Measurements from ENCODE around the gene PCDHAC2.

The PCDHAC2 gene

DNA sequence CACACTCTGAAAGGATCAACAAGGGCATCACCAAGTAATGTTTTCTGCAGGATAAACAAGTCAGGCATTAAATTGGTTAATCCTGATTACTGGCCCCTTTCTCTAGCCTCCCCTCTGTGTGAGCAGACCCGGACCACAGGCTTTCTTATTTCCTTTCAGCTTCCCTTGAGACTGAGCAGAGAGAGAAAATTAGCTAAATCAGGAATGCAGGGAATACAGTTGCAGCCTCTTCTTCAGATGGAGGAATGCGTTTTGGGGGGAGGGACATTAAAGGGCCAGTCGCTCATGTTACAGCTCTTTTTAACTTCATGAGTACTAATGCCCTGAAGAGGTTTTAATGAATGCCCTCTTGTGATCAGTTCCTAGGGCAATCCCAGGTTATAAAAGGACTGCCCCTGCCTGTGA is 19.8 kb downstream of the PCDHAC2 start:
- DNase-seq (ENCODE audit: low read depth): no peak

DNA sequence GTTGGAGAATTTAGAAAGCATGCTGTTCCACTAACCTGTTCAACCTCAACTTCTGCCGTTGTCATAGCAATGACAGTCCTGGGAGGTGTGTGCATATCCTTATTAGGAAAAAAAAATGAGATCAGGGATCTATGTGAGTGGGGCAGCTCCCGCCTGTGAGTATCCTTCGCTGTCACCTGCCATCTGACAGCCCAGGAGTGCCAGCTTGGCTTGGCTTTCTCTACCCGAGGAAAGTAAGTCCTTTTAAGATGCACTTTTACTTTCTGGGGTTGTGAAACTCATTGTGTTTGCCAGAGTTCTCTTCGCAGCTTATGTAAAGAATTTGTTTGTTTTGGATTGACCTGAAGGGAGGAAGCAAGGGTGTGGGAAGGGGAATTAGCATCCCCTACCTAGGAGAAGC is 21.8 kb downstream of the PCDHAC2 start:
- DNase-seq (ENCODE audit: low read depth): no peak

DNA sequence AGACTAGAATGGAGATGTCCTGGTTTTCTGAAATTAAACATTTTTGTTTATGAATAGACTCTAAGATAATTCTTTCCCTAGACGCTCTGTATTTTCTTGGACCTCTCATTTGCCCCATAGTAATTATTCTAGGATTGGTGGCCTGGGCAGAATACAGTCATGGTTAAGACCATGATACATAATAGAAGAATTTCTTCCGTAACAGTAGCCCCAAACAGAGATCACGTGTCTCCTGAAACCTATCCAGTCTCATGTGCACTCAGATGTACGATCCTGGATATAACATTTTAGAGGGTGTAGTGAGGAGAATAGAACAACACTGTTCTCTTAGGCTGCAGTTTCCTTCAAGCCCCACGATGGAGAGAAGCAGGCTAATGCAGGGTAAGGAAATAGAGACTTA is 22.3 kb downstream of the PCDHAC2 start:
- no peak for DNase-seq (ENCODE audit: low read depth)

DNA sequence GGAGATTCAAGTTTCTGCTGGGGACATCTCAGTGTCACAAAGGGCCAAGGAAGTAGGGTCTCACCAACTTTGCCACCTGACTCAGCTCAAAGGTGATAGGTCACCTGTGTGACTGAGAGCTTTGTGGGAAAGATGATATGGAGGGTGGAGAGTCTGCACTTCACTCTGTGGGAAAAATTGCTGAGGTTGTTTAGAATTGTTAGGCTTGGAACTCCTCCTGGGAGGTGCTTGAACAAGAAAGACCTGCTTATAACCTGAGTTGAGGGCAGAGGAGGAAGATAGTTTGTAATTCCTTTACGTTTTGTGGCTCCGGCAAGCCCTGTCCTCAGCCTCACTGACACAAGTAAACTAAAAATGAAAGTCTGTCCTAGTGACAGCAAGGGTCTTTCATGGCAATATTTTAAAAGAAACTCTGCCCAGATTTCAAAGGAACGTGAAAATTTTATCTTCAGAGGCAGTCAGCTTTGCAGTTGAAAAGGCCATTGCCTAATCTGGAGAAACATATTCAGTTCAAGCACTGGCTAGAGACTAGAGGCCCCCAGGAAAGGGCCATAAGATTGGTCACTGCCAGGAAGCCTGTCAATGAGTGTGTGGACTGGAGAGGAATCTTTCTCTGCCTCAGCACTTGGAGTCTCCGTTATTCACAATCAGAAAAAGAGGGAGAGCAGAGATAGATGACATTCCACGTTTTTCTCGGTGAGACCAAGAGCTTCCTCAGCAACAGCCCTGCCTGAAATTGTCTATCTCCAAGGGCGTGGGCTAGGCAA is 23.2 kb downstream of the PCDHAC2 start:
- no peak for DNase-seq (ENCODE audit: low read depth)

DNA sequence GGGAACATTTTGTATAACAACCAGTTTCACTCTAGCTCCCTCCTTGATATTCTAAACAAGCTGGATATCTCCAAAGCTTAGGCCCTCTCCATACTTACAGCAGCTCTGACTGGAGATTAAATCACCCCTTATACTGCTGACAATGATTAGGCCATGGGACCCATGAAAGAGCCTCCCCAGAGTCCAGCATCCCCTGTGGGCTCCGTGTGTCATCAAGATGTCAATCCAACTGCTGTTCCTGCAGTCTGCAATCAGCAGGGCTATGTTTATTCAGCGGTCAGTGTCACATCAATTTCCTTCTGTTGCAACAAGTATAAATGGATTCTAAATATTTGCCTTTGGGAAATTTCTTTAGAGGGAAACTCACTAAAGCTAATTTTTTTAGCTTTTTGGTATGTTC is 26.6 kb downstream of the PCDHAC2 start:
- no peak for DNase-seq (ENCODE audit: low read depth)

DNA sequence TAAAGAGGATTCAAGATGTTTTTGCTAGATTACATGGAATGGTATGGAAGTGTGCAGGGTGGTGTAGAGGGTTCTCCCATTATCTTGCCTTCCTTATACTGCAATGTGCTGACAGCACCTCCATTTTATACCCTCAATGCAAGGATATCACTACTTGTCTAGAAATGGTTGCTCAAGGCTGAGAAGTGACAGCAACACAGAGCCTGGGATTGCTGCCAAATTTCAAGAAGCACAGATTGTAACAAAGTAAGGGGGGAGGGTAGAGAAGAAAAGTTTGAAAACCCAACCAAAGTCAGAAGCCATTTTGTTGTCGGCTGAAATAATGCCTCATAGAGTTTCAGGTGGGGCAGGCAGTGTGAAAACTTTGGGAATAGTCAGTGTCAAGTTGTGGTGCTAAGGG is 29.8 kb downstream of the PCDHAC2 start:
- no peak for DNase-seq (ENCODE audit: low read depth)

DNA sequence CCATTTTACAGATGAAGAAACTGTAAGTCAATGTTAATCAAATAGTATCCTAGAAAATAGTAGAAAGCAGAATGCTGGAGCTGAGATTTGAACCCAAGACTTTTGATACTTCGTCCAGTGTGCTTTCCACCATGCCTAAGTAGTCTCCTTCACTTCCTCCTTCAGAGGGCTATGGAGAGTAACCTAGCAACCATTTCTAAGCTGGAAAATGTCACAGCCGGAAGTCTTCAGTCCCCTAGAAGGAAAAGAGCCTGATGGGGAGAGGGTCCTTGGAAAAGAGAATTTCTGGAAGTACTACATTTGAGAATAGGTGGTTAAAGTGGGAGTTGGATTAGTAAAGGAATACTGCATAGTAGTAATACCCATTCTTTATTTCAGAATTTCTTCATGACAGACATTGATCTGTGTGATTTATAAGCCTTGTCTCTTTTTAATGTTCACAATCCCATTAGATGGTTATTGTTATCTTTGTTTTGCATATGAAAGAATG is 32.7 kb downstream of the PCDHAC2 start:
- DNase-seq (ENCODE audit: low read depth): no peak

DNA sequence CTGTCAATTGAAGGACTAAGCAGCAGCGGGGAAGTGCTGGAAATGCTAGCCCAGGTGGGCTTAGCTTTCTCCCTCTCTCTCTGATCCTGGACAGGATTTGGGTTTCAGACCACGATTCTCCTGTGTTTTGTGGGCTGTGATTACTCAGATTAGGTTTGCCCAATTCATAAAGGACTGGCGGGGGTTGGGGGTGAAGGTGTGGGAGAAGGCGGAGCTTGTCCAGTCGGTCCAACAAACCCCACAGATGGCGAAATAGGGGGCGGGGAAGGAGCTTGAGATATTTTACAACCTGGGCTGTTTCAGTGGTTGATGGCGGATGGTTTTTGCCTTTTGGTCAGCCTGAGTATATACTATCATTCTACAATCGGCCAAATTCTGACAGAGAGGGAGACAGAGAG is 35.2 kb downstream of the PCDHAC2 start:
- no peak for DNase-seq (ENCODE audit: low read depth)

DNA sequence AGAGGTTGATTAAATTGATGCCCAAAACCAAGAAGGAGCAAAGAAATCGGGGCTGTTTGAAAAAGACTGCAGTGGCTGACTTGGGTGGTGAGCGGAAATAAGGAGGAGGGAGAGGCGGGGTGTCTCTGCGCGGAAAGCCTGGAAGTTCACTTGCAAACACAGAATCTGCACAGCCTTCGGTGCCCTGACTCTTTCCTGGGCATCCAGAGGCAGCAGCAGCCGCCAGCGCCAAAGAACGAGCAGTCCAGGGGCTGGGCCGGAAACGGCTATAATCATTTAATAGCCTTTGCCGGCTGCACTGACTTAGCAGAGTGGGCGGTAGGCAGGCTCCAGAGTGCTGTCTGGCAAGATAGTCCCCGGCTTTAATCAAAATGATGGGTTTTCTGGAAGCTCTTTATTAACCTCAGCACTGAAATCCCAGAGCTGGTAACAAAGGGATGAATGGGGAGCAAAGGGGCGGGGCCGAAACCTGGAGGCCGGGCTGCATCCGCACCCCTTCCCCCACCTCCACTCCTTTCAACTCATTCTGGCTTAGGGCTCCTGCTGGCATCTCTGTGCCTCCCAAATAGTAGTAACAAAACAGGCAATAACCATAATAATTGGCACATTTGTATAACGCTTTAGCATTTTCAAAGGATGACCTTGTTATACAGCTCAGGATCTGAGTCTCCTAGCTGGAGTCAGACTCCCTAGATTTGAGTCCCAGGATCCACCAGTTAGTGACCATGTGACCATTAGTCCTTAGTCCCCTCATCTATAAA is 35.7 kb downstream of the PCDHAC2 start:
- DNase-seq (ENCODE audit: low read depth): no peak

DNA sequence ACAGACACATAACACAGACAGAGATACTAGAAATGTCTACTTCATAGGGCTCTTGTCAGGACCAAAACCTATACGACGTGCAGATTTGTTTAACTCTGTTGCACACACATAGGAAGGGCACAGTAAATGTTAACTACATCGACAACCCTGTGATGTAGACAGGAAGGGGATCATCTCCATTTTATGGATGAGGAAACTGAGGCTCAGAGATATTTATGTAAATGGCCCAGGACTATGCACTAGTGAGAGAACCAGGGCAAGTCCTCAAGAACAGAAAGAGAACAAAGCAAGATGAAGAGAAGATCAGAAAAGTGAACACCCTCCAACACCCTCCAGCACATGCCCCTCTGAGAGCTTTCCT is 36.3 kb downstream of the PCDHAC2 start:
- no peak for DNase-seq (ENCODE audit: low read depth)

DNA sequence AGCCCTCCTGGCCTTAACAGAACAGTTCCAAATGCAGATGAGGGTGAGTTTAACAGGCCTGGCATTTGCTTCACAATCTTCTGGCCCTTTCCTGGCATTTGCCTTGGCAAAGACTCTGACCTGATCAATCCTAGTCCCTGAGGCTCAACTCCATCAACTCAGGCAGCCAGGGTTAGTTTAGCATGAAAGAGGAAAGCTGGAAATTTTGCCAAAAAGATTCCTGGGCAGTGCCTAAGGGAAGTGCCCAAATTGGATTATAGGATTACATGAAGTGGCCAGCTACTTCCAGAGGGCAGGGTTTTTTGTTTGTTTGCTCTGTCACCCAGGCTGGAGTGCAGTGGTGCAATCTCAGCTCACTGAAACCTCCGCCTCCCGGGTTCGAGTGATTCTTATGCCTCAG is 36.8 kb downstream of the PCDHAC2 start:
- no peak for DNase-seq (ENCODE audit: low read depth)

DNA sequence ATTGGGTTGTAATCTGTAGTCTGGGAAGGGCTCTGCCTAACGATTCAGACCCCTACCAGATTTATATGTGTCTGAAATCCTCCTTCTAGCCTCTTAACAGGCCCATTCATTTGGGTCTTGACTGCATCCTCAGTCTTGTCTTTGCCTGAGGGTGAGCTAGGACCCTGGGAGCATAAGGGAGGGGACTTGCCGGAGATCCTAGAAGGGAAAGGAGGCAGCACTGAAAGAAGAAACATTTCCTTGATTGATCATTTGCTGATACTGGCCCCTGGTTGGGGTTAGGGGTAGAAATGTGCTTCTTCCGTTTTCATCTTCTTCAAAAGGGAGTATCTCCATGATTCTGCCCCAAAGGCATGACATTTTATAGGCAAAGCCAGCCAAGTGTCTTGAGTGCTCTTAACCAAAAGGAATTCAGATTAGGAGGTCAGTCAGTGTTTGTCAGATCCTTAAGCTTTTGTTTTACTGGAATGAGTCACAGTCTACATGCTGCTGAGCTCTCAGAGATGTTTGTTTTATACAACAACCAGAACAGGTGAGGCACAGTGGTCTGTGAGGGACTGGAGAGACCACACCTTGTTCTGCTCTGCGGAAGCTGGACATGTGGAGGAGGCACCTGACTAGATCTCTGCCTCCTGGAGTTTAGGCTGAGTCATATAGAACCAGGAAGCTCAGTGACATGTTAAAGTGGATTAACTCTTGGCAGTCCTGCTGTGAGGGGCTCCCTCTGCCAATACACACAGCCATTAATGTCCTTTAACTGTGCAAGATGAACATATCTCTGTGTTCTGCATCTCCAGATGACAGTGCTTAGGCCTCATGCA is 37.7 kb downstream of the PCDHAC2 start:
- no peak for DNase-seq (ENCODE audit: low read depth)

DNA sequence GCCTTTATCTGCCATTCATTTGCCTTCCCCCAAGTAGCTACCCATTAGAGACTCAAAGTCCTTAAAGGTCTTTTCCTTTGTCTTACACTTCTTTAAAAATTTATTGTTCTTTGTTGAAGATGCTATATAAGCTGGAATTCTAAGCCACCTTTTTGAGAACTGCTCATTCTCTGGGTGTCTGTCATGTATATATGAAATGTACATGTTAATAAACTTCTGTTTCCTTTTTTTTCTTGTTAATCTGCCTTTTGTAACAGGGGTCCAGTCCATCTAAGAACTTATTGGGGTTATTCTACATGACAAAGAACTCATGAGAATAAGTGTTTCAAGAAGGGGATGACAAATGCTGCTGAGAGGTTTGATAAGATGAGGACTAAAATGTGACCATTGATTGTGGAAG is 41.5 kb downstream of the PCDHAC2 start:
- no peak for DNase-seq (ENCODE audit: low read depth)

DNA sequence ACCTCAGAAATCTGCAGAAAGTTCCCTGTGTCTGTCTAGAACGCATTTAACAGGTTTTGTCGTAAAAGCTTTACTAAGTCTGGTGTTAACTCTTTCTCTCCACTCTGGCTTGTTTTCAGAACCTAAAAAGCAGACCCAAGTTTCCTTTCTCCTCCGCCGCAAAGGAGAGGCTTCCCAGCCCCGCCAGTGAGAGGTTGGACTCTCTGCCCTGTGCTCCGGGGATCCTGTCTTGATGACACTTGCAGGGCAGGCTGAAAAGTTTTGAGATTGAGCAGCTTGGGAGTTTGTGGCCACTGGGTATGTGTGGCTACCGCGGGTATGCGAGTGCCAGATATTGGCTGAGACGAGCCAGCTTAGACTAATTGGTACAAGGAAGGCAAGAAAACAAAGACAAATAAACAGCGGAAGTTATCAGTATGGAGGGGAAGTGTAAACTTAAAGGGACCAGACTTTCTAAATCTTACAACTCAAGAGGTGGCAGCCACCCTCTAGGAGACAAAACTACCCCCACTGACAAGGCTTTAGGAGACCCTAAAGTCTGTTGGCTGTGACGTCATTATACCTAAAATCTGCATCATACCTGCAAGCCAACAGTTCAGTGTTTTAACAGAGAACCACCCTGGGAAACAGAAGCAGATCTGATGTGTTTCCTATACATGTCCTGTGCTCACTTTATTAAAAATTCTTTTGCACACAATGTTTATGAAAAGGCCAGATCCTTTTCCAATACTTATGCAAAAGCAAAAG is 43.9 kb downstream of the PCDHAC2 start:
- DNase-seq (ENCODE audit: low read depth): no peak

DNA sequence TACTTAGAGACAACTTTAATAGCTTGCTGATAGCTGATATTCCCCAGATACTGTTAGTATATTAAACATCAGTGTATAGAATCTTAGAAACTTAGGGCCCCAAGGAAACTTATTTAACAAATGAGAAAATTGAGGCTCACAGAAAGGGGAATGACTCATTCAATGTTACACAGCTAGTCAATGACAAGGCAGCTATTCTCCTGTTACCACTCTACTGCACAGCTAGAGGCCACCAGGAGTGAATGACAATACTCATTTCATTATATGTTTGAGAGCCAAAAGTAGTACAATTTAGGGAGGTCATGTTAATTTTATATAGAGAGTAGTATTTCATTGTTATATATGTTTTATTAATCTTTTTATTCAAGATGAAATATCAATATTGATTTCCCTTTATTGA is 51.7 kb downstream of the PCDHAC2 start:
- no peak for DNase-seq (ENCODE audit: low read depth)
